ENCODE results near the gene PAX8.

DNA sequence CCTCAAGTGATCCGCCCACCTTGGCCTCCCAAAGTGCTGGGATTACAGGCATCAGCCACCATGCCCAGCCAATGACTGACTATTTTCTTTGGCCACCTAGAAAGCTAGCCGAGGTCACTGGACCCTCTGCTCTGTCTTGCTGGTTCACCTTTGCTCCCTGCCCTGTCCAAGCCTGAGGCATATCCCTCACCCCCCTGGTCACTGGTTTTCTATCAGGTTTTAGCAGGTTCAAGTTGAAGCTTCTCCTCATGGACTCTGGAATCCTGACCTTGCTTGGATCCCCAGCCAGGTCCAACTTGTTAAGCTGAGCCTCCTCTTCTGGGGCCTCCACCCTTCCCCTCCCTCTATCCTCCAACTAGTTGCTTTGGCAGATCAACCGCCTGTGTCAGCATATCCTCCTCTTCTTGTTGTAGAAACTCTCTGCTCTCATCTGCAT, 33.4 kb downstream of the PAX8 start:
- no peak for TF ChIP-seq NFRKB (IDR thresholded peaks at IDR 0.05)
- no peak for TF ChIP-seq ASH2L (IDR thresholded peaks at IDR 0.05; ENCODE audit: insufficient read length, low read depth, low read length)
- TF ChIP-seq POLR2AphosphoS5 (IDR thresholded peaks at IDR 0.05; ENCODE audit: low read depth, low read length), result no peak
- no peak for TF ChIP-seq BHLHE40 (IDR thresholded peaks at IDR 0.05; ENCODE audit: low read length)
- TF ChIP-seq FOXJ3 (CRISPR knock-in tag; IDR thresholded peaks at IDR 0.05; ENCODE audit: borderline replicate concordance), result no peak
